PFSK-1 (cell line): ENCODE data around the gene NANOGP8.

Experiments used
- FOXP2 ChIP-seq: optimal IDR thresholded peaks from 2 replicates; pipeline ENCODE3; 2011; ENCODE audit warnings: borderline replicate concordance, control low read depth, inconsistent platforms; ENCODE audit not compliant: insufficient read depth; ENCODE audit errors: extremely low read length, extremely low read depth
- POLR2AphosphoS5 ChIP-seq: IDR thresholded peaks from 2 replicates; pipeline ENCODE4 v1.6.1; 2012; ENCODE audit warnings: low read depth, mild to moderate bottlenecking, control low read depth, low read length, moderate library complexity
- SIN3A ChIP-seq: IDR thresholded peaks from 2 replicates; pipeline ENCODE4 v1.6.1; 2012; ENCODE audit warnings: mild to moderate bottlenecking, low read length, moderate library complexity, borderline replicate concordance; ENCODE audit not compliant: insufficient read depth
- TAF1 ChIP-seq: IDR thresholded peaks from 2 replicates; pipeline ENCODE4 v1.6.1; 2012; ENCODE audit warnings: low read length, control low read depth, borderline replicate concordance; ENCODE audit not compliant: insufficient read depth
- TF ChIP-seq, protein P1 (sequence below), 2 experiments: IDR thresholded peaks; 2 replicates each; pipeline versions ENCODE4 v1.6.1 to v1.8.0; 2011 to 2012; ENCODE audit warnings: low read depth in 2 of 2, low read length in 2 of 2, control low read depth in 1 of 2, inconsistent platforms in 1 of 2, mild to moderate bottlenecking in 1 of 2, moderate library complexity in 1 of 2; ENCODE audit not compliant: insufficient read depth in 1 of 2

The NANOGP8 gene

DNA sequence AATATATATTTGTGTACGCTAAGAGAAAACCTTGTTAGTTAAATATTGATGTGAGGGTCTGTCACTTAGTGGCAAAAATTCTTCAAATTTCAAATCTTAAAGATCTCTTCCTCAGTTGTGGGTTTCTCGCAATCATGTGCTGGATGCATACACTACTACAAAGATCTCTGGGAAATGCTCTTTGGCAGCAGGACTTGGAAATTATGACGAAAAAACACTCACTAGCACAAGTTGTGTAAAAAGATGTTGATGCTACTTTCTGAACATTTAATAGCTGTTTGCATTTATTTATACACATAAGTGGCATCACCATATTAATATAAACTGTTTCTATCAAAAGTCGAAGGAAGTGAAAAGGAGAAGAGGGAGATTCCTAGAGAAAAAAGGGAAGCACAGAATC is 10.8 kb upstream of the NANOGP8 start:
- no peak for TF ChIP-seq SIN3A
- TF ChIP-seq POLR2AphosphoS5, result no peak

GRCh38 chr15:35092846-35093245 is 7.8 kb upstream of the NANOGP8 start:
- TF ChIP-seq, protein P1, sequence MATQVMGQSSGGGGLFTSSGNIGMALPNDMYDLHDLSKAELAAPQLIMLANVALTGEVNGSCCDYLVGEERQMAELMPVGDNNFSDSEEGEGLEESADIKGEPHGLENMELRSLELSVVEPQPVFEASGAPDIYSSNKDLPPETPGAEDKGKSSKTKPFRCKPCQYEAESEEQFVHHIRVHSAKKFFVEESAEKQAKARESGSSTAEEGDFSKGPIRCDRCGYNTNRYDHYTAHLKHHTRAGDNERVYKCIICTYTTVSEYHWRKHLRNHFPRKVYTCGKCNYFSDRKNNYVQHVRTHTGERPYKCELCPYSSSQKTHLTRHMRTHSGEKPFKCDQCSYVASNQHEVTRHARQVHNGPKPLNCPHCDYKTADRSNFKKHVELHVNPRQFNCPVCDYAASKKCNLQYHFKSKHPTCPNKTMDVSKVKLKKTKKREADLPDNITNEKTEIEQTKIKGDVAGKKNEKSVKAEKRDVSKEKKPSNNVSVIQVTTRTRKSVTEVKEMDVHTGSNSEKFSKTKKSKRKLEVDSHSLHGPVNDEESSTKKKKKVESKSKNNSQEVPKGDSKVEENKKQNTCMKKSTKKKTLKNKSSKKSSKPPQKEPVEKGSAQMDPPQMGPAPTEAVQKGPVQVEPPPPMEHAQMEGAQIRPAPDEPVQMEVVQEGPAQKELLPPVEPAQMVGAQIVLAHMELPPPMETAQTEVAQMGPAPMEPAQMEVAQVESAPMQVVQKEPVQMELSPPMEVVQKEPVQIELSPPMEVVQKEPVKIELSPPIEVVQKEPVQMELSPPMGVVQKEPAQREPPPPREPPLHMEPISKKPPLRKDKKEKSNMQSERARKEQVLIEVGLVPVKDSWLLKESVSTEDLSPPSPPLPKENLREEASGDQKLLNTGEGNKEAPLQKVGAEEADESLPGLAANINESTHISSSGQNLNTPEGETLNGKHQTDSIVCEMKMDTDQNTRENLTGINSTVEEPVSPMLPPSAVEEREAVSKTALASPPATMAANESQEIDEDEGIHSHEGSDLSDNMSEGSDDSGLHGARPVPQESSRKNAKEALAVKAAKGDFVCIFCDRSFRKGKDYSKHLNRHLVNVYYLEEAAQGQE (IDR thresholded peaks at IDR 0.05; ENCODE audit: insufficient read depth in 1 of 2, low read depth in 2 of 2, low read length in 2 of 2), result no peak
- TF ChIP-seq POLR2AphosphoS5 (no peak), SIN3A (no peak), TAF1 (no peak)

DNA sequence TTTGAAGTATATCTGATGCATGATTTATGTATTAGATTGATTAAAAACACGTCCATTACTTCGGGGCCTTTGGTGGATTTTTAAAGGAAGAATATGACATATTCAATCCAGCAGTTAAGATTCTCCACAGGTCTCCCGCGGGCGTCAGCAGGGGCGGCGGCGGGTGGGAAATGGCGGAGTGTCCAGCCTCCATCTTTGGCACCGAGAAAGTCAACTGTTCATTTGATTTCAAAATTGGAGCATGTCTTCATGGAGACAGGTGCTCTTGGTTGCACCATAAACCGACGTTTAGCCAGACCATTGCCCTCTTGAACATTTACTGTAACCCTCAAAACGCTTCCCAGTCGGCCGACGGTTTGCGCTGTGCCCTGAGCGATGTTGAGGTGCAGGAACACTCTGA is 7.2 kb upstream of the NANOGP8 start:
- TF ChIP-seq POLR2AphosphoS5 (no peak), TAF1 (no peak), SIN3A (no peak), FOXP2 (no peak)
- TF ChIP-seq, protein P1 (IDR thresholded peaks at IDR 0.05; ENCODE audit: insufficient read depth in 1 of 2, low read depth in 2 of 2, low read length in 2 of 2), result no peak

DNA sequence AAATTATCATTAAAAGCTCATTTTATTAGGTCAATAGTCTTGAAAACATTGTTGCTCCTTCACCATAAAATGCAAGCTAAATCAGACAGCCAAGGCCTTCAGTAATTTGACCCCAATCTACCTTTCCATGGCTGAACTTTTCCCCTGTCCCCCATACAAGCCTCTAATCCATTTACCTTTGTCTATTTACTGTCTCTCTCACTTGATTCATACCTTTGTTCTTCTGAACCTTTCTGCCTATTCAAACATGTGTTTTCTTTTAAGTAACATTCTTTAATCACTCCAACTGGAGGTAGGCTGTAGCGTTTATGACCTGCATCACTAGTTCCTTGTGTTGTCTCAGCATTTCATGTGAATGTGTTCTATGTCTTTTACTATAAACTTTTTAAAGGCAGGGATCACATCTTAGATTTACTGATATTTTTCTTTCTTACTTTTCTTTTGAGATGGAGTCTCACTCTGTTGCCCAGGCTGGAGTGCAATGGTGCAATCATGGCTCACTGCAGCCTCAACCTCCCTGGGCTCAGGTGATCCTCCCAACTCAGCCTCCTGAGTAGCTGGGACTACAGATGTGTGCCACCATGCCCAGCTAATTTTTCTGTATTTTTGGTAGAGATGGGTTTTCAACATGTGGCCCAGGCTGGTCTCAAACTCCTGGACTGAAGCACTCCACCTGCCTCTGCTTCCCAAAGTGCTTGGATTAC is 5.2 kb upstream of the NANOGP8 start:
- TF ChIP-seq TAF1 (no peak), SIN3A (no peak), POLR2AphosphoS5 (no peak), FOXP2 (no peak)
- TF ChIP-seq, protein P1 (IDR thresholded peaks at IDR 0.05; ENCODE audit: insufficient read depth in 1 of 2, low read depth in 2 of 2, low read length in 2 of 2), result no peak

- TF ChIP-seq, protein P1 (IDR thresholded peaks at IDR 0.05; ENCODE audit: insufficient read depth in 1 of 2, low read depth in 2 of 2, low read length in 2 of 2), result no peak
- no peak for TF ChIP-seq POLR2AphosphoS5
- TF ChIP-seq SIN3A, result no peak
- TF ChIP-seq TAF1, result no peak
- no peak for TF ChIP-seq FOXP2
Observed at GRCh38 chr15:35089551-35089950, 4.5 kb upstream of the NANOGP8 start.
